Tibial nerve (tissue), 4 donors: ENCODE data around the gene RGS8.

Experiments
- CTCF ChIP-seq, 5 experiments: fragments of 200-600 bp in 3 of 5; fragments of 450-650 bp in 2 of 5; sonication (generic) in 3 of 5; IDR thresholded peaks; one replicate each; pipeline ENCODE4 v1.5.1; 2016 to 2019; ENCODE audit warnings: antibody characterized with exemption in 5 of 5, mild to moderate bottlenecking in 3 of 5, moderate library complexity in 2 of 5
- EP300 ChIP-seq, 2 donors: sonication (generic); formaldehyde crosslinking; IDR thresholded peaks; one replicate each; pipeline ENCODE4 v1.6.1; 2017; ENCODE audit warnings: antibody characterized with exemption in 2 of 2, mild to moderate bottlenecking in 1 of 2

- TF ChIP-seq CTCF (IDR thresholded peaks at IDR 0.05) = no peak
- TF ChIP-seq EP300 (IDR thresholded peaks at IDR 0.05) = no peak
These were observed 15.8 kb downstream of the RGS8 start for GRCh38 chr1:182668521-182669054.
